Keratinocyte (primary cell): ENCODE measurements around the gene AK2.

ENCODE experiments used
- CTCF ChIP-seq, 3 experiments: IDR thresholded peaks in 1 of 3; conservative IDR thresholded peaks in 1 of 3; optimal IDR thresholded peaks in 1 of 3; 2 replicates in 2 of 3; 3 replicates in 1 of 3; pipeline versions ENCODE3 to v1.5.1; 2011; ENCODE audit warnings: low read length in 3 of 3, mild to moderate bottlenecking in 3 of 3, moderate library complexity in 2 of 3, control low read depth in 1 of 3, inconsistent platforms in 1 of 3; ENCODE audit not compliant: insufficient read depth in 2 of 3; ENCODE audit errors: extremely low read depth in 1 of 3
- EZH2 ChIP-seq: IDR thresholded peaks from one replicate; pipeline ENCODE4 v1.6.1; 2012; ENCODE audit warnings: inconsistent platforms, mild to moderate bottlenecking, low read length, moderate library complexity

- no peak for TF ChIP-seq CTCF (optimal IDR thresholded peaks at IDR 0.05 in 1 of 3, IDR thresholded peaks at IDR 0.05 in 1 of 3, conservative IDR thresholded peaks at IDR 0.05 in 1 of 3; ENCODE audit: extremely low read depth in 1 of 3, insufficient read depth in 2 of 3, low read length in 3 of 3)
- TF ChIP-seq EZH2, result no peak
Observed at GRCh38 chr1:33085332-33085731, 48.6 kb upstream of the AK2 start.
